AG04449 (cell line): Measurements from ENCODE around the gene TGFBR3.
A peak's percentile ranks its signal among the peaks of the same experiment; 100 is the strongest.

Experiments
- CTCF ChIA-PET: fragments of 350-600 bp; formaldehyde crosslinking; extraction: SDS; loops from one replicate; lab custom pipeline; 2021; ENCODE audit warnings: antibody characterized with exemption; lab: Yijun Ruan, JAX
- POLR2A ChIA-PET: fragments of 400-600, 350-600 bp; formaldehyde crosslinking; extraction: SDS; loops from one replicate; lab custom pipeline; 2020; ENCODE audit warnings: antibody characterized with exemption, inconsistent platforms; lab: Yijun Ruan, JAX
- DNase-seq: peaks from one replicate; pipeline ENCODE4 v3.0.0-alpha.2; 2010; ENCODE audit warnings: low read depth, low spot score
- H3K4me3 ChIP-seq: 2 replicates; pipeline ENCODE4 v1.5.1; 2011; ENCODE audit warnings: low read depth, mild to moderate bottlenecking, control low read depth, low read length
- CTCF ChIP-seq: IDR thresholded peaks from one replicate; pipeline ENCODE4 v1.5.1; 2011; ENCODE audit warnings: mild to moderate bottlenecking, moderate library complexity, low read length, control low read depth, inconsistent platforms; ENCODE audit not compliant: insufficient read depth; ENCODE audit errors: missing control alignments

Gene TGFBR3

GRCh38 chr1:91725989-91726721, 159.8 kb downstream of the TGFBR3 start:
- CTCF ChIA-PET, result no interaction called here
- no peak overlapping the region for H3K4me3 ChIP-seq
- TF ChIP-seq CTCF, result no peak
- DNase-seq, result peak; percentile 79
- POLR2A ChIA-PET, result interaction anchor here (1.2 kb wide), 1 partner anchor 10 kb away, joined by 7 read pairs; no protein-coding TSS in a partner anchor

- DNase-seq, result no peak
- POLR2A ChIA-PET, result interaction anchor here (0.7 kb wide), 1 partner anchor 160 kb away, joined by 3 read pairs; no protein-coding TSS in a partner anchor
- no peak for TF ChIP-seq CTCF
- no peak overlapping the region for H3K4me3 ChIP-seq
- CTCF ChIA-PET, result no interaction called here
Measured at GRCh38 chr1:91725618-91725988, 160.3 kb downstream of the TGFBR3 start.

GRCh38 chr1:91724644-91725043, 161.3 kb downstream of the TGFBR3 start:
- POLR2A ChIA-PET, result no interaction called here
- DNase-seq, result no peak
- CTCF ChIA-PET, result interaction anchor here (0.6 to 1.3 kb wide), 2 partner anchors 71 to 151 kb away, joined by 3 to 5 read pairs; no protein-coding TSS in a partner anchor
- no peak for TF ChIP-seq CTCF
- no peak overlapping the region for H3K4me3 ChIP-seq

GRCh38 chr1:91724231-91724630, 161.7 kb downstream of the TGFBR3 start:
- CTCF ChIA-PET, result interaction anchor here (1.3 to 1.6 kb wide), 2 partner anchors 11 to 71 kb away, joined by 4 to 5 read pairs; no protein-coding TSS in a partner anchor
- POLR2A ChIA-PET, result no interaction called here
- DNase-seq, result no peak
- H3K4me3 ChIP-seq, result no peak overlapping the region
- TF ChIP-seq CTCF, result no peak

- ChIA-PET CTCF (interaction anchor here (1.5 kb wide), 1 partner anchor 209 kb away, joined by 3 read pairs; no protein-coding TSS in a partner anchor), POLR2A (no interaction called here)
- no peak for TF ChIP-seq CTCF
Measured at GRCh38 chr1:91720044-91720443, 165.9 kb downstream of the TGFBR3 start.

GRCh38 chr1:91718877-91719276, 167.1 kb downstream of the TGFBR3 start:
- TF ChIP-seq CTCF, result no peak
- DNase-seq, result no peak
- POLR2A ChIA-PET, result interaction anchor here (0.6 kb wide), 1 partner anchor 108 kb away, joined by 3 read pairs; no protein-coding TSS in a partner anchor
- CTCF ChIA-PET, result interaction anchor here (1.5 kb wide), 1 partner anchor 207 kb away, joined by 3 read pairs; no protein-coding TSS in a partner anchor
- no peak overlapping the region for H3K4me3 ChIP-seq

More at GRCh38 chr1:91720044-91720443, 165.9 kb downstream of the TGFBR3 start:
- no peak for DNase-seq
- no peak overlapping the region for H3K4me3 ChIP-seq
